VCaP (cell line): Measurements from ENCODE around the gene NPDC1.
A peak's percentile ranks its signal among the peaks of the same experiment; 100 is the strongest.
"Not testable (repeated sequence)": the region's sequence is repeated elsewhere in the genome, so short reads cannot be mapped to it uniquely, and the experiment has no call there.

ENCODE experiments used
- H3K27ac ChIP-seq: fragments of 450-650 bp; 2 replicates; pipeline ENCODE4 v1.5.1; 2017
- CTCF ChIP-seq: fragments of 450-650 bp; conservative IDR thresholded peaks from 2 replicates; pipeline ENCODE4 v1.5.1; 2017; ENCODE audit warnings: mild to moderate bottlenecking, moderate library complexity

Gene NPDC1

DNA sequence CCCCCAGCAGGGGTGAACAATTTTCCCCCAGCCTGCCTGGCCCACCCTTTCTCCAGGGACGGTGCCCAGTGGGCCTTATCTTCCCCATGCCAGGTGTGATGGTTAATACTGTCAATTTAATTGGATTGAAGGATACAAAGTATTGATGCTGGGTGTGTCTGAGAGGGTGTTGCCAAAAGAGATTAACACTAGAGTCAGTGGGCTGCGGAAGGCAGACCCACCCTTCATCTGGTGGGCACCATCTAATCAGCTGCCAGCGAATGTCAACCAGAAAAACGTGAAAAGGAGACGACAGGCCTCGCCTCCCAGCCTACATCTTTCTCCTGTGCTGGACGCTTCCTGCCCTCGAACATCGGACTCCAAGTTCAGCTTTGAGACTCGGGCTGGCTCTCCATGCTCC lies 8.5 kb downstream of the NPDC1 start:
- peak overlapping the region; percentile 91; the same call in 1 of the 2 replicates for H3K27ac ChIP-seq
- TF ChIP-seq CTCF: no peak

- TF ChIP-seq CTCF: no peak
- H3K27ac ChIP-seq: peak overlapping the region; percentile 91
Observed at GRCh38 chr9:137037035-137037434, 8.9 kb downstream of the NPDC1 start.

DNA sequence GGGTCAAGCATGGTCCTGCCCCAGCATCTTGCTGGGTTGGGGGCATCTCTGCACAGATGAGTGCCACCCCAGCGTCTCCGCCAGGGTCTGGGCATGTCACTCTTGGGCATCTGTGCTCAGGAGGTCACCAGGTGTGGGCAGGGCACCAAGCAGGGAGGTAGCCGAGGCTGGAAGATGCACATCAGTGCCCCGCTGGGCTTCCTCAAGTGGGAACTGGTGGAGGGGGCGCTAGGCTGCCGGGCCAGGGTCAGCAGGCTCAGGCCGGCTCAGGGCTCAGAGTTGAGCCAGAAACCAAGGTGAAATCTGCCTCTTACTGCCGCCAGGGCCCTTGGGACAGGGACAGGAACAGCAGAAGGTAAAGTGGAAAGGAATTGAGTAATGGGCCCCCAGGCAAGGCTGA lies 10.0 kb downstream of the NPDC1 start:
- no peak for TF ChIP-seq CTCF
- H3K27ac ChIP-seq: peak overlapping the region; percentile 91

- peak; percentile 64 for TF ChIP-seq CTCF
- peak overlapping the region; percentile 91 for H3K27ac ChIP-seq
Observed at GRCh38 chr9:137035507-137035834, 10.5 kb downstream of the NPDC1 start.

- peak overlapping the region; percentile 91 for H3K27ac ChIP-seq
- peak; percentile 97 for TF ChIP-seq CTCF
Observed at GRCh38 chr9:137034709-137035506, 11.1 kb downstream of the NPDC1 start.

DNA sequence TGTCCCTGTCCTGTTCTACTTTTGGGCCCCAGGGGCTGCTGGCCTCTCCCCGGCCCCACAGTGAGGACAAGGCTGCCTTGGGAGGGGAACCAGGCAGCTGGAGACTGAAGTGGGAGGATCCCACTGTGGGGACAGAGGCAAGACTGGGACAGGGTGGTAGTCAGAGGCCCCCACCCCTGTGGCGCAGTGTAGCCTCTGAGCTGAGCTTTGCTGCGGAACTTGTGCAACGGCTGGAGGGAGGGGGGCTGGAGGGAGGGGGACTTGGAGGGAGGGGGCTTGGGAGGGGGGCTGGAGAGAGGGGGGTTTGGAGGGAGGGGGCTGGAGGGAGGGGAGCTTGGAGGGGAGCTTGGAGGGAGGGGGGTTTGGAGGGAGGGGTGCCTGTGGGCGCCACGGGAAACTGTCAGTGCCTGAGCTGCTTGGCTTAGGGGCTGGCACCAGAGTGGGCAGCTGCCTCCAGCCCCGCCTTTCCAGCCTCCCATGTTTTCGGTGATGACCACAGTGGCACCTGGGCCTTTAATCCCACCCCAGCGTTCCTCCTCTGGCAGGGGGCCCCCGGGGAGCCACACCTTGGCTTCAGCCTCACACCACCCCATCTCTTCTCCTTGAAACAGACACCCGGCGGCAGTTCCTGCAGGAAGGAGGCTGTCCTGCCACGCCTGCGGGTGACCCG lies 11.8 kb downstream of the NPDC1 start:
- peak overlapping the region; percentile 91 for H3K27ac ChIP-seq
- TF ChIP-seq CTCF: no peak

- H3K27ac ChIP-seq: not testable (repeated sequence)
Observed at GRCh38 chr9:137033481-137033880, 12.5 kb downstream of the NPDC1 start.

DNA sequence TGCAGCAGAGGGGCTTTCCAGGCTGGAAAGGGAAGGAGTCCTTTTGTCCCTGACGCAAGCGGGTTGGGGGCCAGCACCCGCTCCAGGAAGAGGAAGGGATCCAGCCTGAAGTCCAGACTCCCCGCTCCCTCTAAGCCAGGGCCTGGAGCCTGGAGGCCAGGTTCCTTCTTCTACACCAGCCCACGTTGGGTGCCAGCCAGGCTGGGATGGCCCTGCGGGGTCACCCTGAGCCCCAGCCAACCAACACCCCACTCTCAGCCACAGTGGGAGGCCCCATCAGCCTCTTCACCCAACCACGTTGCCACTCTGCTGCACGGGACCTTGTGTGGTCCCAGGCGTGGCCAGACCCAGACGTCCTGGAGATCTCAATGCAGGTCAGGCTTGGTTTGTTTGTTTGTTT lies 13.1 kb downstream of the NPDC1 start:
- TF ChIP-seq CTCF: no peak
- H3K27ac ChIP-seq: no peak overlapping the region
